Pancreas (tissue), 10 donors: ENCODE data around the gene DNAH8. TPM values are rescaled to one million over a fixed set of nuclear protein-coding genes. Genes with fewer than 3 reads are reported as not detected.

Experiments used
- ATAC-seq, 4 donors: fragments of 200-7000 bp; cut with Tn5 transposase; one replicate each; pipeline versions ENCODE4 v1.8.0 to v1.9.1; 2020; ENCODE audit warnings: mild to moderate bottlenecking in 4 of 4, moderate library complexity in 4 of 4
- DNase-seq, 6 donors: peaks; one replicate each; pipeline ENCODE4 v3.0.0-alpha.2; 2020
- FAIRE-seq: peaks from 2 replicates; lab custom pipeline; 2012; peaks lifted over from hg19 to GRCh38; lab: Jason Lieb, UNC
- H3K27ac ChIP-seq, 4 donors: fragments of 200-600 bp; sonication (generic); 1 replicate in 3 of 4; 2 replicates in 1 of 4; pipeline versions ENCODE4 v1.5.0 to v1.8.0; 2020
- H3K27me3 ChIP-seq, 4 donors: fragments of 200-600 bp; one replicate each; pipeline ENCODE4 v1.8.0; 2021
- H3K36me3 ChIP-seq, 3 donors: fragments of 200-600 bp; sonication (generic) in 1 of 3; one replicate each; pipeline versions ENCODE4 v1.5.0 to v1.8.0; 2020 to 2021
- H3K4me1 ChIP-seq, 3 donors: fragments of 200-600 bp; one replicate each; pipeline ENCODE4 v1.8.0; 2021
- H3K4me3 ChIP-seq, 4 donors: fragments of 200-600 bp; sonication (generic) in 2 of 4; one replicate each; pipeline versions ENCODE4 v1.5.0 to v1.8.0; 2020 to 2021
- H3K9me3 ChIP-seq, 4 donors: fragments of 200-600 bp; one replicate each; pipeline ENCODE4 v1.8.0; 2021
- WGBS, 2 donors: extraction: QIAGEN DNeasy Blood & Tissue Kit; methylation state at CpG; one replicate each; pipeline ENCODE4 v1.1.7; 2013; 5-methylcytosine and 5-hydroxymethylcytosine counted together
- intact Hi-C, 3 donors: fragments of 100-400 bp; cut with DNase I; formaldehyde crosslinking; loops; one replicate each; pipeline versions ENCODE4 v1.11.1 to v1.14.2; 2022
- polyA plus RNA-seq, 2 donors: library from polyadenylated mRNA; stranded (reverse); fragments of 200-250 nt; gene quantifications; one replicate each; pipeline ENCODE4 v1.2.3, GENCODE V29; 2013
- total RNA-seq, 6 donors: library from RNA; stranded (reverse); fragmentation: NEBNext Ultra II Directional in 4 of 6; extraction: Animal tissue kit (Norgen Biotek cat#: 25700) in 4 of 6; gene quantifications; one replicate each; pipeline versions ENCODE4 v1.2.1 to v1.2.4, GENCODE V29; 2021 to 2023
- TF ChIP-seq, protein P1 (sequence below), 4 donors: fragments of 200-600 bp; sonication (generic) in 3 of 4; IDR thresholded peaks; one replicate each; pipeline versions ENCODE4 v1.5.0 to v1.8.0; 2021; ENCODE audit warnings: antibody characterized with exemption in 4 of 4
- donor health status: healthy with polysubstance abuse.
- donor health status: DM: no; HTN: no; CAD: no; lungs with moderate emphysema.
- donor health status: DM: no; HTN: no; CAD: no.
- donor health status: control.
- donor health status: control.
- donor health status: Bipolar disorder and iron deficiency.
- donor health status: DM: yes; HTN: yes; CAD: no.
- donor health status: DM: no; HTN: no; CAD: no.
- donor health status: DM: no; HTN: no; CAD: no.
- donor health status: DM: yes; HTN: yes; CAD: no.

Gene DNAH8
- total and polyA plus RNA-seq, 8 donors, result not detected

- Histone ChIP-seq H3K9me3 (no peaks in the 10 kb centered on the region), H3K4me1 (no peaks in the 10 kb centered on the region), H3K27ac (no peak overlapping the region), H3K36me3 (no peaks in the 10 kb centered on the region), H3K27me3 (no peaks in the 10 kb centered on the region), H3K4me3 (no peak overlapping the region)
- TF ChIP-seq, protein P1, sequence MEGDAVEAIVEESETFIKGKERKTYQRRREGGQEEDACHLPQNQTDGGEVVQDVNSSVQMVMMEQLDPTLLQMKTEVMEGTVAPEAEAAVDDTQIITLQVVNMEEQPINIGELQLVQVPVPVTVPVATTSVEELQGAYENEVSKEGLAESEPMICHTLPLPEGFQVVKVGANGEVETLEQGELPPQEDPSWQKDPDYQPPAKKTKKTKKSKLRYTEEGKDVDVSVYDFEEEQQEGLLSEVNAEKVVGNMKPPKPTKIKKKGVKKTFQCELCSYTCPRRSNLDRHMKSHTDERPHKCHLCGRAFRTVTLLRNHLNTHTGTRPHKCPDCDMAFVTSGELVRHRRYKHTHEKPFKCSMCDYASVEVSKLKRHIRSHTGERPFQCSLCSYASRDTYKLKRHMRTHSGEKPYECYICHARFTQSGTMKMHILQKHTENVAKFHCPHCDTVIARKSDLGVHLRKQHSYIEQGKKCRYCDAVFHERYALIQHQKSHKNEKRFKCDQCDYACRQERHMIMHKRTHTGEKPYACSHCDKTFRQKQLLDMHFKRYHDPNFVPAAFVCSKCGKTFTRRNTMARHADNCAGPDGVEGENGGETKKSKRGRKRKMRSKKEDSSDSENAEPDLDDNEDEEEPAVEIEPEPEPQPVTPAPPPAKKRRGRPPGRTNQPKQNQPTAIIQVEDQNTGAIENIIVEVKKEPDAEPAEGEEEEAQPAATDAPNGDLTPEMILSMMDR (IDR thresholded peaks at IDR 0.05), result no peak
- WGBS, 2 donors, result 51 to 60% methylated on average over 1 of the region's 1 CpG
- ATAC-seq, result no peak
- FAIRE-seq, result no peak
- DNase-seq, result no peak
- intact Hi-C loops, result no loop called here
Measured at GRCh38 chr6:38776515-38776914, 61.4 kb downstream of the DNAH8 start.

DNA sequence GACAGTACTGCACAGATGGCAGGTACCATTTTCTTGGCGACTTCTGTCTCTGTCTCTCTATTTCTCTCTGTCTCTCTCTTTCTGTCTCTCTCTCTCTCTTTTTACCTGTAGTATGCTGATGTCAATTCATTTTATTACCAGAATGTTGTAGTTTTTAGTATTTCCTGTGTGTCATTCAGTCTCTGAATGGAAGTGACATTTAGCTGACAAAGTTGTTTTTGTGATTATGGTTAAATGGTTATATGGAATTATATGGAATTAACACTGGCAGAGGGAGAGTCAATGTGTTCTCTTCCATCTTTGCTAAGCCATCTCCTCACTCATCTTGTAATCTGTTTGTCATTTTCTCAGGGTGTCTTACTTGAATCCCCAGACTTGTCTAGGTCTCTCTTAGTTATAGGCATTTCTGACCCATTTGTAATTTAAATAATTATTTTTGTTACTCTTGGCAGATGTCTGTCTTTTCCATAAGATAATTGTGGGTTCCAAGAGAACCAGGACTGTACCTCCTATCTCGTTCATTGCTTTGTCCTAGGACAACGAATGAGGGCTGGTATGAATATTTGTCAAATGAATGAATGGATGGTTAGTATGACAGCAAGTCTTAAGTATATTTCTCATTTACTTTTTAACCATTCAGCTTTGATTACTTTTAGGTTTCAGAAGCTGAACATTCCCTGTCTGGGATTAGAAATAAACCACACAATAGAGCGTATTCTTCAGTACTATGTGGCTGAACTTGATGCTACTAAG lies 64.4 kb downstream of the DNAH8 start:
- FAIRE-seq (no peak), ATAC-seq (no peak), DNase-seq (no peak)
- Histone ChIP-seq H3K4me1 (no peaks in the 10 kb centered on the region), H3K27me3 (no peaks in the 10 kb centered on the region), H3K36me3 (no peaks in the 10 kb centered on the region), H3K27ac (no peak overlapping the region), H3K4me3 (no peak overlapping the region), H3K9me3 (no peaks in the 10 kb centered on the region)
- intact Hi-C loops, result no loop called here
- WGBS, 2 donors, result 82 to 84% methylated on average over 4 of the region's 4 CpGs
- TF ChIP-seq, protein P1 (IDR thresholded peaks at IDR 0.05), result no peak

GRCh38 chr6:38782616-38783015 lies 67.5 kb downstream of the DNAH8 start:
- TF ChIP-seq, protein P1 (IDR thresholded peaks at IDR 0.05), result no peak
- DNase-seq (no peak), FAIRE-seq (no peak), ATAC-seq (no peak)
- intact Hi-C loops, result no loop called here
- Histone ChIP-seq H3K36me3 (no peaks in the 10 kb centered on the region), H3K9me3 (no peaks in the 10 kb centered on the region), H3K27me3 (no peaks in the 10 kb centered on the region), H3K27ac (no peak overlapping the region), H3K4me1 (no peaks in the 10 kb centered on the region), H3K4me3 (no peak overlapping the region)
- WGBS, 2 donors, result 65 to 76% methylated on average over 2 of the region's 2 CpGs

- H3K36me3 ChIP-seq, result no peaks in the 10 kb centered on the region
- DNase-seq, result no peak
- no peak for ATAC-seq
- H3K27ac ChIP-seq, result no peak overlapping the region
- intact Hi-C loops, result no loop called here
- TF ChIP-seq, protein P1 (IDR thresholded peaks at IDR 0.05), result no peak
- no peak for FAIRE-seq
- no peaks in the 10 kb centered on the region for H3K4me1 ChIP-seq
- no peak overlapping the region for H3K4me3 ChIP-seq
- H3K27me3 ChIP-seq, result no peaks in the 10 kb centered on the region
- no peaks in the 10 kb centered on the region for H3K9me3 ChIP-seq
- WGBS, 2 donors, result 41 to 46% methylated on average over 11 of the region's 11 CpGs
Measured at GRCh38 chr6:38783443-38784228, 68.5 kb downstream of the DNAH8 start.
